Islet of Langerhans (tissue), 1 donor: ENCODE results near the gene CPS1.

Source experiments
- FAIRE-seq: peaks from one replicate; lab custom pipeline; 2011; peaks lifted over from hg19 to GRCh38; lab: Jason Lieb, UNC

Gene CPS1

DNA sequence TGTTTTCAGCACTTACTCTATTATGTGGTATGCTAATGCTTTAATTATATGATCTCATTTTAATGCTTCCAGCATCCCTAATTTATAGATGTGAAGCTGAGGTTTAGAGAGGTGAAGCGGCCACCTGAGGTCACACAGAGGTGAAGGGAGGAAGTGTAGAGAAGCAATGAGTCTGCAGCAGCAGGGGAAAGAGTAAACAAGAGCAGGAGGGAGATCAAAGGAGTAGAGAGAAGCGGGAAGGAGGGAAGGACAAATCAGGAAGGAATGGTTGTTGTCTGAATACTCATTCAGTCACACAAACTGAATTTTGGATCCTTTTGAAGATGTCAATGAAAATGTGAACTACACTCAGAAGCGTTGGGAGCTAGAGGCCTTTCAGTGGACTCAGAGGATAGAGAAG, 130.0 kb downstream of the CPS1 start:
- no peak for FAIRE-seq

DNA sequence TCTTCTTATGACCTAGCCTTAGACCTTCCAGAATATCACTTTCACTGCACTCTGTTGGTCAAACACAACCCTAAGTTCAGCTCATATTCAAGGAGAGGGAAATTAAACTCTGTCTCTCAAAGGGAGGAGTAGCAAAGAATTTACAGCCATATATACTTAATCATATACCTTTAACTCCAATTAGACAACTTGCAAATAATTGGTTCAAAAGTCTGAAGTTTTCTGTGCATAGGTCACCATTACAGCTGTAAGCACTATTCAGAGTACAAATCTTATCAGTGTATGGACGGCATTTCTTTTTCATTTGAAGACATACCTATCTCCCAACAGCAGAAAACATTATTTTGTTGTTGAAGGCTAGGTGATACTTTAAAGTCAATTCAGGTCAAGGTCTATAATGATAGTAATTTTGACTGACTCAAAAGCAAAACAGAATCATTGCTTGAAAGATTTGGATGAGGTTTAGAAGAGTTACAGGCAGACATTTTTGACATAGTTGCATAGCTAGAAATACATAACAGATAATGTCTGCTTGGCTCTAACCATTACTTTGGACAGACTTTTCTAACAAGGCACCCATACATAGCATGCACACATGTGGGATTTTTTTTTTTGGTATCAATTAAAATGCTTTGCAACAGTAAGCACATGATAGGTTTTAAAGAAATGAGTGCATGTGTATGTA, 131.5 kb downstream of the CPS1 start:
- FAIRE-seq = no peak

DNA sequence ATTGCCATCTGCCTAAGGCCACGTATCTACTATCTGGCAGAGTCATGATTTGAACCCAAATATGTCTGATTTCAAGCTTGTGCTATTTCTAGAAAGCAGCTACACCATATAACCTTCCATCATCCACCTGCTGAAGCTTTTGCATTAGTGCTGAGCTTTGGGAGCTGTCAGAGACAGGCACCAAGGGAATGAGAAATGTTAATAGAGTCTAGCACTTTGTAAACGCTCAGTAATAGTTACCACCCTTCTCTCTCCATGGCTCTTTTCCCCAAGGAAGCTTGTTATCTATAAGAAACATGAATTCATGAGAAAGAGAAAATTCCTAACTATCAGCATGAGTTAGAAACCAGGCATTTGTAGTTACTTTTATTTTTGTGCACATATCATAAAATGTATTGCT, 151.5 kb downstream of the CPS1 start:
- FAIRE-seq = no peak

DNA sequence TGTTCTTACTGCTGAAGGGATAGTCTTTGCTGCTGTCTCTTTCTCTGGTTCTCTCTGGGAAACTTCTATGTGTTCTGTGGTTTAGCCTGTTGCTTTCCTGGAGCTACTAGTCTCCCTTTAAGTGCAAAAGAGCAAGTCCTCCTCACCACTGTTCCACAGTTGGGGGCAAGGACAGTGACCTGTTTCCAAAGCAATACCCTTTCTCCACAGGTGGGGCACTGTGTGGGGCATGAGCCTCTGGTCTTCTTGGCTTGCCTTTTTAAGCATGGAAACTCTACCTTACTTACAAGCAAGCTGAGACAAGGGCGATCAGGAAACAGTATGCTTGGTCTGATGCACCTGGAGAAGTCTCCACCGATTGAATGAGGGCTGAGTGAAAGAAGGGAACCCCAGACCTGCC, 156.7 kb downstream of the CPS1 start:
- FAIRE-seq = no peak

- FAIRE-seq = no peak
Measured at GRCh38 chr2:210715560-210716082, 159.2 kb downstream of the CPS1 start.

GRCh38 chr2:210718503-210718902, 162.1 kb downstream of the CPS1 start:
- FAIRE-seq = no peak

GRCh38 chr2:210722092-210722491, 165.7 kb downstream of the CPS1 start:
- no peak for FAIRE-seq

DNA sequence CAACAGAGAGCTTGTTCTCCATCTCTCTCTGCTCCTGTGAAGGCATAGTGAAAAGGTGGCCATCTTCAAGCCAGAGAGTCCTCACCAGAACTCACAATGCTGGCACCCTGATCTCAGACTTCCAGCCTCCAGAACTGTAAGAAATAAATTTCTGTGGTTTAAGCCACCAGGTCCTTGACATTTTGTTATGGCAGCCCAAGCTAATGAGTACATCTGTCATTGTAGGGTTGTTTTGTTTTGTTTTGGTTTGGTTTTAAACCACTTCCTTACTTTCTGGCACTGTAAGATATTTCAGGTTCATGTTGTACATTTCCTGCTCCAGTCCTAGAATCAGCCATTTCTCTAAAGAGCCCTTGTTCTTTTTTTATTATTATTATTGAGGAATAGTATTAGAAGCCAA, 171.2 kb downstream of the CPS1 start:
- no peak for FAIRE-seq
